GM18868 (cell line): ENCODE measurements around the gene RAB34.

ENCODE experiments used
- ATAC-seq: cut with Tn5 transposase; IDR thresholded peaks from one replicate; pipeline ENCODE4 v1.9.1; 2021; ENCODE audit warnings: mild to moderate bottlenecking, moderate library complexity; ENCODE audit not compliant: unreplicated experiment

The RAB34 gene

DNA sequence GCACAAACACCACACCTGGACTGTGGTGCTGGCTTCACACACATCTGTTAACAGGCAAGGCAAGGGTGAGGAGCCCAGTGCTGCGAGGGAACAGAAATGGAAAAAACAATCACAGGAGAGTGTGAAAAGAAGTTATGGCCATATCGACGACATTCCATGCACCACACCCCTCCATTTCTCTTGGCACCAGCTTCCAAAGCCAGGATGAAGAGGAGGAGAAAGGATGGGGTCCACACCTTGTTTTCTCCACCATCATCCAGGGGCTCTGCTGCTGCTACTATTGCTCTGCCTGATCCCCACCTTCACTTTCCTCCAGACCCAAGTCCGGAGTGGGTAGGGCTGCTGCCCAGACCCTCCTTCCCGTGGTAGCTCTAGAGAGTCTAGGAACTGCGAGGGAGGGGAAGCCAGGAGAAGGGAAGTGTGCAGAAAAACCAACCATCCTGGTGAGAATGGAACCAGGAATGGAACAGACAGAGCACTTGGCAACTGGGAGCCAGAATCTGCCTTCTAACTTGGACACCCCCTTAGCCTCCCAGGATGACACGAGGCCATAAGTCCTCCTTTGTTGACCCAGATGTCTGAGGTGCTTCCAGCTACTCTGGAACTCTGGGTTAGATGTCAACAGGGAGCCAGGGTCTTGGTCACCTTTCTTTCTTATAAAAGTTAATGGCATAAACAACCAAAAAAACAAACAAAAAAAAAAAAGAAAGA, 4.8 kb downstream of the RAB34 start:
- ATAC-seq, result no peak

DNA sequence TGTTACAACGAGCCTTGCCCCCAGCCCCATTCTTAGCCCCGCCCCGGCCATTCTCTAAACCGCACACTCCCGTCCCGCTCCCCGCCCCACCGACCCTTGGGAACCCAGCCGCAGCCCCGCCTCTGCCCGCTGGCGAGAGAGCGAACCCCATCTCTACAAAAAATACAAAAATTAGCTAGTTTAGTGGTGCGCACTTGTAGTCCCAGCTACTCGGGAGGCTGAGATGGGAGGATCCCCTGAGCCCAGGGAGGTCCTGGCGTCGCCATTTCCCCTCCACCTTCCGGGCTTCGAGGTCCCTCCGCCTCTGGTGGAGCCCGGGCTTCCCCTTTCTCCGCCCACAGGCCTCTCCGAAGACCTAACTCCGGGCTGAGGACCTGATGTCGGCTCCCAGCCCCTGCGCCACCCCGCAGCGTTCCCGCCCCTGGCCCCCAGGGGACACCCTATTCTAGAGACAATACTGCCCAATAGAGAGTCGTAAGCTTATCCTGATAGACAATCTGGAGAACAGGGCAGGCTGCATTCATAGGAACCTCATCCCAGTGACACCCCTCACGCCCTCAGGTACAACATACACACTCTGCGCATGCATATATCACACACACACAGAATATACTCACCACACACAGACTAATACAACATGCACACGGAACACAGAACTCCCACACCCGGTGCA, 5.5 kb downstream of the RAB34 start:
- ATAC-seq, result no peak

DNA sequence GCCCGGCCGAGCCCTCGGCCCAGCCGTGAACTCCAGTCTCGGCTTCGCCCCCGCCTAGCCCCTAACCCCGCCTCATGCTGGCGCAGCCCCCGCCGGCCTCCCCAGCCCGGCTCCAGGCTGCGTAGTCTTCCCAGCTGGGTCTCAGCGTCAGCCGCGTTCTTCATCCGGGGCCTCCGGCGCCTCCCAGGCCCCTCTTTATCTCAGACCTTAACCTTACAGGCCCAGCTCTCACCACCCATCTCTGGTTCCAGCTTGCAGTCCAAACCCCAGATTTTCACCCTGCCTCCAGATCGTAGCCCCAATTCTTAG, 6.0 kb downstream of the RAB34 start, which contains the start of gene PROCA1:
Gene PROCA1 (minus strand): TSS at position 166 of the 309 bp plus-strand sequence. CDS start 228 bp downstream, outside the sequence.
- peak; percentile 21 for ATAC-seq

DNA sequence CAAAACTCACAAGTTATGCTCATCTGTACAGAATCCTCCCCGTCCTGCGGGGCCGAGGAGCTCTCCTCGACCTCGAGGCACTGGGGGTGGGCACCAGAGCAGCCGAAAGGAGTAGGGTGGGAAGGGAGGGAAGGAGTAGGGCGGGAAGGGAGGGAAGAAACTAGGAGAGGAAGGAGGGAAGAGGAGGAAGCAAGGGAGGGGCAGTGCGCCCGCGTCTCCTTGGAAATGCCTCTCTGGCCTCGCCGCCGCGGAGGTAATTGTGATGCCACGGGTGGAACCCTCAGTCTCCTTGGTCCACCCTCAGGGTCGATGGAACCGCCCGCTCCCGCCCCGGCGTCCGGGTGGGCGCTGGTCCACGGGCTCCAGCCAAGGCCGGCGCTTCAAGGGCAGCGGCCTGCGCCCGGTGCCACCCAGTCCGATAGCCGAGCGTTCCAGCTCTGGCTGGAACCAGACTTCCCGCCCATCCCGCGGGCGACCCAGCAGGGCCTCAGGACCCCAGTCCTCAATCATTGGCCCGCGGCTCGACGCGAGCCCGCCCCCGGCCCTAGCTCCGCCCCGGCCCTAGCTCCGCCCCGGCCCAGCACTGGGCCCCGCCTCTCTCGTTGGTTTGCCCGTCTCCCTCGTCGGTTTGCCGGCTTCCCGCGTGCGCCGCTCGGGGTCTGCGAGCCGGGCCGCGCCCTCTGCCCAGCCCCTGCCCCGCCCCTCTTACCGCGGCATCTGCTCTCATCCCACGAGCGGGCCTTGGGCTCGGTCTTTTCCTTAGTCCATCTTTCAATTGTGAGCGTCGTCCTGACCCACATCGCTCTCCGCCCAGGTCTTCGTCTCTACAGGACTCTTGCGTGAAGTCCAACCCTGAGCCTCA, 6.6 kb downstream of the RAB34 start:
- peak; percentile 85 for ATAC-seq

DNA sequence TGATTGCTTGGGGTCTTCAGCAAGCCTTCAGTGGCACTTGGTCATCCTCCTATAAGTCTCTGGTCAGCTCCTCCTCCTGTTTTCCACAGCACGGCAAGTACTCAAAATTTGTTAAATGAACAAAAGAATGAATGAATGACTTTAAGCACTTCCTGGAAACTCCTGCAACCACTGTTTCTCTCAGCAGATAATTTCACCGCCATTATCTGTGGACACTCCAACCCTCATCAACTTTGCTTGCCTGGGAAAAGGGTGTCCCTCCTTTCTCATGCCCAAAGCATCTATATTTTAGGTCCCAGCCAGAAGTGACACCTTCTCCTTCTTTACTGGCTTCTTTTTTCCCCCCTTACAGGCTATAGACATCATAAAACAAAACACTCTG, 10.3 kb downstream of the RAB34 start:
- ATAC-seq, result no peak

DNA sequence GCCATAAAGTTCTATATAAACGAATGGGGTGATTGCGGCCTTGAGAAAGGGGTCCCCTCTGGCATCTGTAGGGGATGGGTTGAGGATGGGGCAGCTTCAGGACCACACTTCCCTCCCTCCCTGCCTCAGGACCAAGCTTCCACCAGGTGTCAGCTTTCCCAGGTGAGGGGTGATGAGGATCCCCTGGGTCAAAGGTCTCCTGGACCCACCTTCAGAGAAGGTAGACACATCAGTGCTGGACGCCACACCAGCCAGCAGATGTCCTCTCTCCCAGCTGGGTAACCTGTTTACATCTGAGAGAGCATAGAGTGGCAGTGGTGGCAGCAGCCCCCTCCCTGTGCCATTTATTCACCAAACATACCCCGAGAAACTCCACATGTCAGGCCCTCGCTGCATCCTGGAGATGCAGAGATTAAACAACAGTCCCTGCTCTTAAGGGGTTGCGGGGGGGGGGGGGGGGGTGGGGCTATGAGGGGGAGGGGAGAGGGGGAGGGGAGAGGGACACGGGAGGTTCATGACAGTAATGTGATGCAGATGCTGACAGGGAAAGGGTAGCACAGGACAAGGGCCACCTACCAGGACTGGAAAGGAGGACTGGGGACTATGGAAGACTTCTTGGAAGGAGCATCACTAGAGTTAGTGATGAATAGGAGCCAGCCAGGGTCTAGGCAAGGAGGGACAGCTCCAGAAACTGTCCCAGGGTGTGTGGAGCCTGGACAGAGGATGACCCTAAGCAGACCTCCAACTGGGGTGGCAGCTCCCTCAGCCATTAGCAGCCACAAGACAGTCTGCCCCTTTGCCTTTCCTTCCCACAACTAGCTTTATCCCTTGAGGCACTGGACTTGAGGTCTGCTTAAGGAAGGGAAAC, 11.0 kb downstream of the RAB34 start:
- no peak for ATAC-seq

DNA sequence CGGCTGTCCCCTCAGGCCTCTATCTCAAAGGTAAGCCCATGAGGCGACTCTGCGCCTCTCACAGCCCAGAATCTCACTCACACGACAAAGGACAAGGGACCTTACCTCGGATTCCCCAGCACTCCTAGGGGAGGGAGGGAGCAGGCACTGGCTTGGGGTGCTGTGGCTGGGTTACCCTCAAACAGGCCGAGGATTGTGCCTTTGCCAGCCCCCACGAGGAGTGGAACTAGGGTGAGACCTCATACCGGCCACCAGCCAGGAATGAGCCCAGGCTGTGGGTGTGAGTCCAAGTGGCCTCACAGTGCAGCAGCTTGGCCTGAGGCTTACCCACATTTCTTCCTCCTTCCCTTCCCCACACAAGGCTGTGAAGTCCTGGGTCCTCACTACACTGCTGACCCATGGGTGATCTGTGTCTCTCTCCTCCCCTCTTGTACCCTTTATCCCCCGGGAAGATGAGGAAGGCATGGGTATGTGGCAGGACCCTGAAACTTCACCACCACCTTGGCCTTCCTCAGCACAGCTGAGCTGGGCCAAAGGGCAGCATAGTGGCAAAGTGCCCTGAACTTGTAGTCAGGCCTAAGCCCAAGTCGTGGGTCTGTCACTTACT, 11.8 kb downstream of the RAB34 start:
- ATAC-seq, result no peak

DNA sequence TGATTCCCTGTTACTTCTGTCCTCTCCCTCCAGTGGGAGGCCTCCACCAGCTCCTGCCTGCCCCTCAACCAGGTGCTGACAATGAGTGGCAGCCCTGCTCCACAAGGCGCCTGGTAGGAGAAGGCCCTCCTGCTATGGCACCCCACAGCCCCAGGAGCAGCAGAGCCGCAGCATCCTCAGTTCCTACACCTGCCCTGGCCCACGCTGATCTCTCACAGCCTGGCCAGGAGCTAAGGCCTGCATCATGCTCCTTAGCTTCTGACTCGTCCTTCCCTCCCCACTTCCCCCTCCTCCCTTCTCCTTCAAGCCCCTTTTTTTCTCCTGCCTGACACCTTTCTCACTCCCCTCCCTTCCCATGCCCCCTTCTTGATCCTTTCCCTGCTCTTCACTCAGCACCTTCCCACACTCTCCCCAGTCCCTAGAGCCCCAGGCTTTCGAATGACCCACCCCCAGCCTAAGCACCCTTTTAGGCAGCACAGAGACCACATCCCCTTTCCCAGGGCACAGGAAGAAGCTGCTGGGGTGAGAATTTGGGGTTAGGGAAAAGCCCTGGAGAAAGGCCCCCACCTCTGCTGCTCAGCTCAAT, 12.5 kb downstream of the RAB34 start:
- no peak for ATAC-seq

DNA sequence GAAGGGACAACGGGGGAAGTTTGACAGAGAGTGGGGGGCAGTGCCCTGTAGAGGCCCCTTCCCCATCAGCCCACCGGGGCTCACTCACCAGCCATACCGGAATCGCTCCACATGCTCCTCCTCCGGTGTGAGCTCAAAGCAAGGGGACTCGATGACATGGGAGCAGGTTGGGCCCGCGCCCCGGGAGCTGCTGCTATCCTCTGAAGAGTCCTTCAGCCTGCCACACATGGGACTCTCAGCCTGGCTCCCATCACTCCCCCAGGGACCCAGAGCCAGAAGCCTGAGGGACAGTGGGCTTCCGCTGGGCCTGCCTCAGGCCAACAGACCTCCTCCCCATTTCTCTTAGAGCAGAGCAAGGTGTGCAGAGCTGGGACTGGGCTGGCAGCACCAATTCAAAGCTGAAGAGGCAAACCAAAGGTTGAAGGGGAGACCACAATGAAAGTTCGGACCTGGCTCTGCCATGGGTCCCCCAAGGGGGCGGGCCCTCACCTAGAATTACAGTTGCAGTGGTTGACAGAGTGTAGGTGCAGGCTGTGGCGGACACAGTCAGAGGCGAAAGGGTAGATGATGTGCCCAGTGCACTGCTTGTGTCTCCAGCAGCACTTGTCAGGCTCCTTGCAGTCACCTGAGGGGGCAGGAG, 13.3 kb downstream of the RAB34 start:
- no peak for ATAC-seq

DNA sequence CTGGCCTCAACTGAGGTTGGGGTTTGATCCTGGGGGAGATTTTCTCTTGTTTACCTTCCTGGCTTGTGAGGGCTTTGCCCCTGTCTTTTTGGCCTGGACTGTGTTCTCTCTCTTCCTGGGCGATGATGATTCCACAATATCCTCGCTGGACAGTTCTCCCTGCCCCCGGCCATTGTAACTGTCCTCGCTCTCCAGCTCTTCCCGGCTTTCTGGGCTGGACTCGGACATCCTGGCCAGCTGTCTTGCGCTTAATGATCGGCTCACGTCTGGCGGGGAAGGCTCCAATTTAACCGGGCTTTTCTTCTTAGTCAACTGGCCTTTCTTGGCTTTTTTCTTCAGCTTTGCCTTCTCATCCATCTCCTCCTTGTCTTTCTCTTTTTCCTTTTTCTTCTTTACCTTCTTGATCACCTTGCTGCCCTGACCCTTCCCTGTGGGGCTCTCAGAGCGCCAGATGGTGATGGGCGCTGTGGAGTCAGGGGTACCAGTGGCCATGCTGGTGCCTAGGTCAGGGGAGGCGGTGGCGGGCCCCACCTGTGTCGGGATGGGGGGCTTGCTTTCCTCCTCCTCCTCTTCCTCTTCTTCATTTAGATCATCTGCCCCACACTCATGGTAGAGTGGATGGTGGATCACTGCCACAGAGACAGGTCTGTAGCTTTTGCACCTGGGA, 14.0 kb downstream of the RAB34 start:
- no peak for ATAC-seq

DNA sequence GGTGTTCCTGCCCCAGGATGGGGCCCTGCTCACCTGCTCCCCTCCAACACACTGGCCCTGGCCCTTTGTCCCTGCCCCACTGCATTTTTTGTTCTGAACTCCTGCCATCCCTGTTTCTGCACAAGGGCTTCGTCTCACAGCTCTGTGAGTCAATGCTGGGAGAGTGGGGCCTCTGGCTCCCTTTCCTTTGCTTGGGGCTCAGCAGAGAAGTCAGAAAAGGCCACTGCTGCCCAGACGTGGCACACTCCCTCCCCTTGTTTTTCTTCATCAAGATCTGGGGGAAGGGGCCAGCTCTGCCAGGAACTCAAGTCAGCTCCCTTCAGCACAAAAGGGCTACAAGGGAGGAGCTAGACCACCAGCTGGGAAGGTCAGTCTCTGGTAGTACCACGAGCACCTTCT, 14.9 kb downstream of the RAB34 start:
- no peak for ATAC-seq

DNA sequence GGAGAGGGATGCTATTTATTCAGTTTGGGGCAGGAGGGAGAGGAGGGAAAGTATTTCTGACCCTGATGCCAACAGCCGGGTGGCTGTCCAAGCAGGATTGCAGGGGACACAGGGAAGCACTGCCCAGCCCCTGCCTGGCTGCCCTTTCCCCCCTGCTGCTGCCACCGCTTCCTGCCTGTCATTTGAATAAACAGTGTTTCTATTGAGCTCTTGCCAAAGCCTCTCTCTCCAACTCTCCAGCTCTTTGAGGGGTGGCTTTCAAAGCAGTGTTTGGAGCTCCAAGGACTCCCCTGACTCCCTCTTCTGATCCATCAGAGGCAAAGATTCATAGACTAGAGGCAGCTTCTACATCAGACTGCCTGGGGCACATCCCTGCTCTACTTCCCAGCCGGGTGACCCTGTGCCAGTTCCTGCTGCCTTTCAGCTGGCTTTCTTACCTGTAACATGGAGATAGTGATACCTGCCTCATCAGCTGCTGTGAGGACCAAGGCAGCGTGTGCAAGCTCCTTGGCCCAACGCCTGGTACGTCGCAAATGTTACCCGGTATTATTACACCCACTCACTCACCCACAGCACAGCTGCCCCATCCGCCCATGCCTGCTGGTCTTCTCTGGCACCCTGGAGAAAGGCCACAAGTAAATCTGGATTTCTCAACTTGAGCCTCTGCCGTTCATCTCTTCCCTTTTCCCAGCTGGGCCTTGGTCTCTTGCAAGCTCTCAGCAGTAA, 15.5 kb downstream of the RAB34 start:
- ATAC-seq, result no peak

DNA sequence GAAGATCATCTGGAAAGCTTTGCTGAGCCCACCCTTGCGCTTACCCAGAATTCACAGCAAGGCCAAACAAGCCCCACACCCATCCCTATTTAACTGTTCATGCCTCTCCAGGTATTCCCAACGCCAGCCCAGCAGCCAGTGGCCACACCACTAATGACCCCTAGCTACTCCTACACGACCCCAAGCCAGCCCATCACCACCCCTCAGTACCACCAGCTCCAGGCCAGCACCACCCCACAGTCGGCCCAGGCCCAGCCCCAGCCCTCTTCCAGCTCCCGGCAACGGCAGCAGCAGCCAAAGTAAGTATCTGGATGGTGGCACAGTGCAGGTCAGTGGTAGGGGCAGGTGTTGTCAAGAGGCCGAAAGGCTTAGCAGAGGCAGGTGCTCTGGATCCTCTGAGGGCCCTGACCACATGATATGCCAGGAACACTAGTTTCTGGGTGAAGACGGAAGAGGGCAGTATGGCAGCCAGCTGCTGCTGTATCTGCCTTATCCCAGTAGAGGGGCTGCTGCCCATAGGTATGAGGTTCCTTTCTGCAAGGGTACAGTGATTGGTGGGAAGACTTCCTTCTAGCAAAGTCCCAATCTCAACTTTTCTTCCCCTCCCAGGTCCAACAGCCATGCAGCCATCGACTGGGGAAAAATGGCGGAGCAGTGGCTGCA, 16.7 kb downstream of the RAB34 start:
- no peak for ATAC-seq

DNA sequence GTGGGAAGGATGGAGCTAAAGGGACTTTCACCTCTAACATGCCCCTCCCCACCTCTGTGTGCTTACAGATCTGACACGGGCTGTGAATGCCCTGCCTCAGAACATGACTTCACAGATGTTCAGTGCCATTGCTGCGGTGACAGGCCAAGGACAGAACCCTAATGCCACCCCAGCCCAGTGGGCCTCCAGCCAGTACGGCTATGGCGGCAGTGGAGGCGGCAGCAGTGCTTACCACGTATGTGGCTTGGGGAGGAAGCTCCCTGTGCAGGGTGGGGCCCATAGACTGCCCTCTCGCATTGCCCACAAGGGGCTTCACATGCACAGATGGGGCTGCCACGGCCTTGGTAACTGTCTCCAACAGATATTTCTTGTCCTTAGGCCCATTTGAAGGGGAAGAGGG, 17.4 kb downstream of the RAB34 start:
- no peak for ATAC-seq

DNA sequence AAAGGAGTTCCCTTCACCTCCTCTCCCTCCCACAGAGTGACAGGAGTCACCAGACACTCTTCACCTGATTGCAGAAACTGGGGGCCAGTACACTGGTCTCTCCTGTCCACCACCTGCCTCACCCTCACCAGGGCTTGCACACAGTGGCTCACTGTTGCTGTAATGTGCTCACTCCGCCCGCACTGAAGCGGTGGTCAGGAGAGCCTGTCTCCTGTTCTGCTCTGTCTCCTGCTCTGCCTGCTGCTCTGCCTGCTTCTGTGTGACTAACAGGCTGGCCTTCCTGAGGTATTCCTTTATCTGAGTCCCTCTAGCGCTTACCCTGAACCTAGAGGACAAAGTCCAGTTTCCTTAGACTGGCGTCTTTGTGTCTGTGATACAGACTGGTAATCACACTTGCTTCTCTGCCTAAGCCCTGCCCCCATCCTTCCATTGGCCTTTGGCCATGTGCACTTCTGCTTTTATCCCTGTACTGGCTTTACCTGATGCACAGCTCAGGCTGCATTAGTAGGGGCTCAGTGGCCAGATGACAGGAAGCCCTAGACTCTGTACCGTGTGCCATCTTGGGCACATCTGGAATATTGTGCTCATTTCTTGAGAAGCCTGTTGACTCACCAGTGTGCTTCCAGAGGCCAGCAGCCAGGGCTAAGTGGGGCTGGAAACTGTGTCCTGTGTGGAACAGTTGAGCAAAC, 19.3 kb downstream of the RAB34 start:
- ATAC-seq, result no peak

DNA sequence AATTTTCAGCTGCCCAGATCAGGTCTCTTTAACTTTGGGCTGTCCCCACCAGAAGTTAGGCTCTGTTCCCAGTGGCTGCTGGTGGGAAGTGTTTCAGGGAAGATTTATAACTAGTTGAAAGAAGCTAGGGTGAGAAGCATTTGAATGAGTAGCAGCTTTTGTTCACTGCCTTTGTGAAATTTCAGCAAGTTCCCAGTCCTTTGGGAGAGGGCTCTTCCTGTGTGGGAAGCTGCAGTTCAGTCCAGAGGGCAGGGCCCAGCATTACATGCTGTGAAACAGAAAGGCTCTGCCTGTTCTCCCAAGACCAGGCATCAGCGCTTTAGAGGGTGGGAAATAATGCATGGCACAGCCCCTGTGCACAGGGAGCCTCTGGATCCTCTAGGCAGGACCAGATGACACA, 23.8 kb downstream of the RAB34 start:
- no peak for ATAC-seq

DNA sequence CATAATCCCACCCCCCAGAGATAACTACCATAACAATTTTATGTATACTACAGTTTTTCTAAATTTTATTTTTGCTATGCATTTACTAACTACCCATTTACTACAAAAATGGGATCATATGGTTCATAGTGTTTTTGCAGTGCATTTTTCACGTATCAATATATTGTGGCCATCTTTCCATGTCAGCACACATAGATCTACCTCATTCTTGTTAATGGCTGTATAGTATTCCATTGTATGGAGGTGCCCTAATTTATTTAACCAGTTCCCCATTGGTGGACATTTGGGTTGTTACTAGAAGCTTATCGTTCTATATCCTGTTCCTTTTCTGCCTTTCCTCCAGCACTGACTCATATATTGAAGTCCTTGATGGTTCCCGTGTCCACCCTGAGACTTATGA, 28.7 kb downstream of the RAB34 start:
- no peak for ATAC-seq
